Coronary artery (tissue), 2 donors: ENCODE measurements around the gene TGIF1.
A peak's percentile ranks its signal among the peaks of the same experiment; 100 is the strongest.

Experiments
- DNase-seq: peaks from one replicate; pipeline ENCODE4 v3.0.0-alpha.2; 2017; ENCODE audit warnings: low spot score
- H3K27ac ChIP-seq, 2 donors: fragments of 200-600 bp; sonication (generic); one replicate each; pipeline ENCODE4 v1.5.1; 2016 to 2019
- H3K4me3 ChIP-seq: fragments of 200-600 bp; sonication (generic); 2 replicates; pipeline ENCODE4 v1.5.1; 2016; ENCODE audit warnings: mild to moderate bottlenecking, moderate library complexity
- CTCF ChIP-seq: fragments of 200-600 bp; sonication (generic); IDR thresholded peaks from one replicate; pipeline ENCODE4 v1.5.1; 2019; ENCODE audit warnings: antibody characterized with exemption

The TGIF1 gene

DNA sequence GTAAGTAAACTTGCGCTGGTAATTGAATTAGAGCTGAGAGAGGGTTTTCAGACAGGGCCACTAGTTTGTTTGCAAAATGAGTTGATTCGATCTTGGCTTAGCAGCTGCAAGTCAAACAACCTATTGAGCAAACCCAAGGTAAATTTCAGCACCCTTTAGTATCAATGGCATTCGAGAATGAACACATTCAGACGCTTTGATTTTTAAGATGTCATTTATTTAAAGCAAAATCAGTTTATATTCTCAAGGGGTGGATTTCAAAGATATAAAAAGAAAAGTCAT is 44.2 kb downstream of the TGIF1 start:
- Histone ChIP-seq H3K27ac (peak overlapping the region in 1 of 2 donors; percentile 42), H3K4me3 (no peak overlapping the region)
- no peak for TF ChIP-seq CTCF
- DNase-seq: no peak

GRCh38 chr18:3494569-3494968 is 44.6 kb downstream of the TGIF1 start:
- DNase-seq: no peak
- H3K4me3 ChIP-seq: no peak overlapping the region

GRCh38 chr18:3495691-3496430 is 45.9 kb downstream of the TGIF1 start:
- DNase-seq: no peak
- no peak for TF ChIP-seq CTCF
- Histone ChIP-seq H3K27ac (no peak overlapping the region), H3K4me3 (no peak overlapping the region)

More at GRCh38 chr18:3494569-3494968, 44.6 kb downstream of the TGIF1 start:
- no peak overlapping the region for H3K27ac ChIP-seq
- no peak for TF ChIP-seq CTCF

GRCh38 chr18:3498698-3499471 is 48.9 kb downstream of the TGIF1 start:
- Histone ChIP-seq H3K27ac (no peak overlapping the region), H3K4me3 (peak overlapping the region; percentile 77)
- TF ChIP-seq CTCF: no peak
- DNase-seq: no peak

GRCh38 chr18:3499501-3499900 is 49.5 kb downstream of the TGIF1 start:
- no peak for DNase-seq
- H3K27ac ChIP-seq: no peak overlapping the region
- no peak for TF ChIP-seq CTCF
- H3K4me3 ChIP-seq: peak overlapping the region; percentile 77

DNA sequence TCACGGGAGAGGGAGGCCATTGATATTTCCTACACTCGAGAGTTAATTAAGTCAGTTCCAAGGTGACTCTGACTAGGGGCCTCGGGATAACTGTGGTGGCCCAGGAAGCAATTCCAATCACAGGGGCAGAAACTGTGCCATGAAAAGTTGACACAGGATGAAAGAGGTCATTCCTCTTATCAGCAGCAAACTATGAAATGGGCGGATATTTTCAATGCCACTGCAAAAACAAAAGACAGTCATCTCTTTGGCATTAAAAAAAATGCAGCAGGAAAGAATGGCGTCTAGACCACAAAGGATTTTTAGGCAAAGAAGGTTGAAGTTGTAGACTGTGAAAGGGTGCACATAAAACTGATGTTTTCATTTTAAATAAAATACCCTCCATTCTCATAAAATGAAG is 50.0 kb downstream of the TGIF1 start:
- Histone ChIP-seq H3K27ac (no peak overlapping the region), H3K4me3 (peak overlapping the region; percentile 77)
- DNase-seq: no peak
- TF ChIP-seq CTCF: no peak

GRCh38 chr18:3502650-3503049 is 52.7 kb downstream of the TGIF1 start:
- no peak overlapping the region for H3K27ac ChIP-seq
- H3K4me3 ChIP-seq: no peak overlapping the region
- no peak for DNase-seq
- no peak for TF ChIP-seq CTCF
